GM19372 (cell line): ENCODE measurements around the gene NRDE2.

Experiments
- ATAC-seq: cut with Tn5 transposase; IDR thresholded peaks from one replicate; pipeline ENCODE4 v1.9.1; 2021; ENCODE audit warnings: mild to moderate bottlenecking, low read depth, moderate library complexity; ENCODE audit not compliant: unreplicated experiment

Gene NRDE2, protein sequence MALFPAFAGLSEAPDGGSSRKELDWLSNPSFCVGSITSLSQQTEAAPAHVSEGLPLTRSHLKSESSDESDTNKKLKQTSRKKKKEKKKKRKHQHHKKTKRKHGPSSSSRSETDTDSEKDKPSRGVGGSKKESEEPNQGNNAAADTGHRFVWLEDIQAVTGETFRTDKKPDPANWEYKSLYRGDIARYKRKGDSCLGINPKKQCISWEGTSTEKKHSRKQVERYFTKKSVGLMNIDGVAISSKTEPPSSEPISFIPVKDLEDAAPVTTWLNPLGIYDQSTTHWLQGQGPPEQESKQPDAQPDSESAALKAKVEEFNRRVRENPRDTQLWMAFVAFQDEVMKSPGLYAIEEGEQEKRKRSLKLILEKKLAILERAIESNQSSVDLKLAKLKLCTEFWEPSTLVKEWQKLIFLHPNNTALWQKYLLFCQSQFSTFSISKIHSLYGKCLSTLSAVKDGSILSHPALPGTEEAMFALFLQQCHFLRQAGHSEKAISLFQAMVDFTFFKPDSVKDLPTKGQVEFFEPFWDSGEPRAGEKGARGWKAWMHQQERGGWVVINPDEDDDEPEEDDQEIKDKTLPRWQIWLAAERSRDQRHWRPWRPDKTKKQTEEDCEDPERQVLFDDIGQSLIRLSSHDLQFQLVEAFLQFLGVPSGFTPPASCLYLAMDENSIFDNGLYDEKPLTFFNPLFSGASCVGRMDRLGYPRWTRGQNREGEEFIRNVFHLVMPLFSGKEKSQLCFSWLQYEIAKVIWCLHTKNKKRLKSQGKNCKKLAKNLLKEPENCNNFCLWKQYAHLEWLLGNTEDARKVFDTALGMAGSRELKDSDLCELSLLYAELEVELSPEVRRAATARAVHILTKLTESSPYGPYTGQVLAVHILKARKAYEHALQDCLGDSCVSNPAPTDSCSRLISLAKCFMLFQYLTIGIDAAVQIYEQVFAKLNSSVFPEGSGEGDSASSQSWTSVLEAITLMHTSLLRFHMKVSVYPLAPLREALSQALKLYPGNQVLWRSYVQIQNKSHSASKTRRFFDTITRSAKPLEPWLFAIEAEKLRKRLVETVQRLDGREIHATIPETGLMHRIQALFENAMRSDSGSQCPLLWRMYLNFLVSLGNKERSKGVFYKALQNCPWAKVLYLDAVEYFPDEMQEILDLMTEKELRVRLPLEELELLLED

DNA sequence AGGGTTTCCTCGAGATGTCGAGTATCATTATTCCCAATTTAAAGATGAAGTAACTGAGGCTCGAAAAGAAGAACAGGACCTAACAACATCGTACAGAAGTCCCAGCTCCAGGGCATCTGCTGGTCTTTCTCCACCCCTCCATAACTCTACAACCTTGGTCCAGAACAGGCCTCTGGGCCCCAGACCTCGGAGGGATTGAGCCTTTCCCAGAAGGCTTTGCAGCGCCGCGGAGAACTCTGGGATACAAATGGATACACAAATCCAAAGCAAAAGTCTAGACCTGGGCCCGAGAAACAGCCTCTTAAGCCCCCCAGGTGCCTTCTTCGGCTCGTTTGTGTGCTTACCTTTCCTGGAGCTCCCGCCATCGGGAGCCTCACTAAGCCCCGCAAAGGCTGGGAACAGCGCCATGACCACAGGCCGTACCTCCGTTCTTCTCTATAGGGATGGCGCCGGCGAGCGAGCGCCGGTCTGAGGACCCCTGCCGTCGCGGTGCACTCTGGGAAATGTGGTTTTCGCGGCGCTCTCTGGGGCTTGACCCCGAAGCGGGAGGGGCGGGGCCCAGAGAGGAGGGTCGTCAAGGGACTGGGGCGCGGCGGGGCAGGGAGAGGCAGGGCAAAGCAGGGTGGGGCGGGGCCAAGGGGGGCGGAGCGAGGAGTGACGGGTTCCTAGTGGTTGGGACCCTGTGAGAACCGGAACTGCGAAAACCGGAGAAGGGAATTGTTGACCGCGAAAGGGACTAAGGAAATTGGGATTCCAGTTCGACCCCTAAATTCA lies at the start of gene NRDE2:
Gene NRDE2 (minus strand): TSS at position 445 of the 774 bp plus-strand sequence. CDS start 37 bp downstream, at position 408.
- ATAC-seq: peak; percentile 93

DNA sequence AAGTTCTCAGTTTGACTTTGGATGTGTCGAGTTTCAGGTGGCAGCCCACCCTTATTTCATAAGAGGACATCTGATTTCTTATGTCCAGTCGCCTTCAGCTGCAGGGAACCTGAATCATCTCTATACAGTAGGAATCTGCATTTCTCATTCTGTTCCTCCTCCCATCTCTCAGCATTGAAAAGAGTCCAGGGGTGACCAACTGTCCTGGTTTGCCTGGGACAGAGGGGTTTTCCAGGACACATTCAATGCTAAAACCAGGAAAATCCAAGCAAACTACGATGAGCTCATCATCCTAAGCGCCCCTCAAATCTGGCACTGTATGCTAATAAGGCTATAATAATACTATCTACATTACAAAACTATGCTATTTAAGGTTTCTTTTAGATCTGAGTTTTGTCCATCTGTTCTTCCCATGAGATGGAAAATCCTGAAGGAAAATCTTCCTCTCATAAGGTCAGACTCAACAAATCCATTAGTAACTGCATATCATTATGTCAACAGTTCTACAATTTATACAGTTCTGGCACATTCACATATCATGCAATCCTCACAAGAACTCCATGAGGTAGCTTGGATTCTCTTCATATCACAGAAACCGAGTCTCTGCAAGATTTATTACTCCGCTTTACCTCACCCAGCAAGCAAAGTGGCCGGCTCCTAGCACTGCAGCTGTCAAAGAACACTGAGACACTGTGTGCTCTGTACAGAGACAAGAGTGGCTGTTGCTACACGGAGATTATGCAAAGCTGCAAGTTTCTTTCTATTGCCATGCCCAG lies 49.5 kb upstream of the NRDE2 start:
- no peak for ATAC-seq

DNA sequence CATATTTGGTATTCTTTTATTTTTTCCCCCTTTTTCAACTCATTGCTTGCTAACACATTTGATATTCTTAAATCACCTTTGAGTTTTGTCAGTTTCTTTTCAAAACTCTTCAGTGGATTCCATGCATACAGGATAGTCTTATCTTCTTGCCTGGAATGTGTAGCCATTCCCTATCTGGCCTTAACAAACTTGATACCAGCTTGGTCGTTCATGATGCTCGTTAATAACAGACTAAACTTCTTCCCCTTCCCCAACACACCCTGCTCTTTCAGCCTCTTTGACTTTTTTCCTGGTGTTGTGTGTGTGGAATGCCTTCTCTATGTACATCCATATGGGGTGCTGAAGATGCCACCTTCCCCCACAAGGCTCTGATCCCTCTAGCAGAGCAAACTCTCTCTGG lies 47.4 kb upstream of the NRDE2 start:
- no peak for ATAC-seq

DNA sequence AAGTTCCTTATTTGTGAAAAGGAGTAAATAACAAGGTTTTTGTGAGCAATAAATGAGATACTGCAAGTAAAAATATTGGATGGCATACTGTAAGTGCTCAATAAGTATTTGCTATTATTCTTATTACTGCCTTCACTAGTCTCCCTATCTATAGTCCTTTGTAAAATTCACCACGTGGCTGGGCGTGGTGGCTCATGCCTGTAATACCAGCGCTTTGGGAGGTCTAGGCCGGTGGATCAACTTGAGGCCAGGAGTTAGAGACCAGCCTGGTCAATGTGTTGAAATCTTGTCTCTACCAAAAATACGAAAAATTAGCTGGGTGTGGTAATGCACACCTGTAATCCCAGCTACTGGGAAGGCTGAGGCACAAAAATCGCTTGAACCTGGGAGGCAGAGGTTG lies 46.5 kb upstream of the NRDE2 start:
- ATAC-seq: no peak

DNA sequence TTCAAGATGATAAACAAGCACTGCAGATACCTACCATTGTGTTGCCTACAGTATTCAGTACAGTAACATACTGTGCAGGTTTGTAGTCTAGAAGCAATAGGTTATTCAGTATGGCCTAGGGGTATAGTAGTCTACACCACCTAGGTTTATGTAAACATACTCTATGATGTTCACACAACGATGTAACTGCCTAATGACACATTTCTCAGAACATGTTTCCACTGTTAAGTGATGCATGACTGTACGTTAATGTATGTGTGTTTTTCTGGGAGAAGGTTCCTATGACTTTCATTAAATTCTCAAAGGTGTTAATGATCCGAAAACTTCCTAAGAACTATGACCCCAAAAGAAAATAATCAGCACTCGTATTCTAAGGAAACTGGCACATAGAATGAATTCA lies 44.2 kb upstream of the NRDE2 start:
- ATAC-seq: no peak

DNA sequence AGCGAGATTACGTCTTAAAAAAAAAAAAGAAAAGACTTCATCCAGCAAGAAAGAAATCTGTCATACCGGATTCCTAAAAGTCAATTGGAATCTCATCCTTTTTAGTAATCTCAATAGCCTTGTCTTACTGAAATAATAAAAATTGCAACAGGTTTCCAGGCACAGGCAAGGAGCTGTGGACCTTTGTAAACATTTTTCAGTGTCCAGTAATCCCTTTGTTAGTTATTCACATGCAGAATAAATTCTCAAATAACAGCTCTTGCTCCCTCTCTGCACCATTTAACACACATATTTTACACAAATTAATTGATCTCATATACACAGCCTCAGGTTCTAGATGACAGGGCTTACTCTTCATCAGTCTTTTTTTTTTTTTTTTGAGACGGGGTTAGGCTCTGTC lies 43.1 kb upstream of the NRDE2 start:
- ATAC-seq: no peak

DNA sequence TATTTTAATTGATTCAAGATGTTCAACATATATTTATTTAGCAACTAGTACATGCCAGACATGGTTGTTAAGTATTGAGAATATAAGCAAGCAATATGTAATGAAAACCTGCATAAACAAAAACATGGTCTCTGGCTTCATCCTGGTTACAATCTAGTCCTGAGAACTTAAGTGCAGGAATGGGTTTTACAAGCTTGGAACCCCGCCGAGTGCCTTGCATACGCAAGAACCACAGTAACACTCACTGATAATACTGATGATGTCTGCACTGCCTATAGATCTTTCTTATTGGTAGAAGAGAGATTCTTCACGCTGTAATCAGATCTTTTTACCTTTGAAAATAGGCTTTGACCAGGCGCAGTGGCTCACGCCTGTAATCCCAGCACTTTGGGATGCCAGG lies 42.1 kb upstream of the NRDE2 start:
- ATAC-seq: no peak

DNA sequence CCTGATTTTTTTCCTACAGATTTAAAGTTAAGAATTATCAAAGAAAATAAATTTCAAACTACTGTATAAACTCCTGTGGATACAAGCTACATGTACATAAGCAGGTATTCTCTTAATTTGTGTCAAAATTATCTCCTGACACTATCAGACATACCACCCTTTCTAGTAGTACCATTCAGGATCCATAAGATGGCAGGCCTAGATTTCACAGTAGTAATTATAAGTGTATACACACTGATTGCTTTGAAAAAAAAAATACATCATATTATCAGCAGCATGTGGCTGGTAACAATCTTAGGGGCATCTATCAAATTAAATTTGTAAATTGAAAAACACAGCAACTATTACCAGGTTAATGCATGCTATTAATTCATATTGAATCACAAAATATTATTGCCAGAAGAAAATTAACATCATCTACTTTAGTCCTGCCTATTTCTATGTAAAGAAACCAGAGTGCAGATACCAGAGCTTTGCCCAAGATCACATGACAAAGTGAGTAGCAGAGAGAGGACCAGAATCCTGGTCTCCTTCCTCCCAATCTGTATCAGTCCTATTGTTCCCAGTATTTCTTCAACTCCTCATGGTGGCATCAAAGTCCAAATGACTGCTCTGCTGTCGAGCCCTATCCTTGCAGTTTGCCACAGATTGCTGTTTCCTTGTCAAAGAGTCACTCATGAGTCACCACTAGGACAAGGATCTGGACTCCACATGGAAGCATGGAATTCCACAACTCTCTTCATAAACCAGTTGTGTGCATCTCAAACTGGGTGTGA lies 37.4 kb upstream of the NRDE2 start:
- ATAC-seq: no peak

DNA sequence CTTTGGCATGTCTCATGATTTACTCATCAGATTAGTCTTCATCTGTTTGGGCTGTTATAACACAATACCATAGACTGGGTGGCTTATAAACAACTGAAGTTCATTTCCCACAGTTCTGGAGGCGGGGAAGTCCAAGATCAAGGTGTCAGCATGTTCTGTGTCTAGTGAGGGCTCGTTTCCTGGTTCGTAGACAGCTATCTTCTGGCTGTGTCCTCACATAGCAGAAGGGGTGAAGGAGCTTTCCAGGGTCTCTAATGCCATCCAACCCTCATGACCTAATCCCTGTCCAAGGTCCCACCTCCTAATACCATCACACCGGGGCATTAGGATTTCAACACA lies 30.8 kb upstream of the NRDE2 start:
- ATAC-seq: no peak

DNA sequence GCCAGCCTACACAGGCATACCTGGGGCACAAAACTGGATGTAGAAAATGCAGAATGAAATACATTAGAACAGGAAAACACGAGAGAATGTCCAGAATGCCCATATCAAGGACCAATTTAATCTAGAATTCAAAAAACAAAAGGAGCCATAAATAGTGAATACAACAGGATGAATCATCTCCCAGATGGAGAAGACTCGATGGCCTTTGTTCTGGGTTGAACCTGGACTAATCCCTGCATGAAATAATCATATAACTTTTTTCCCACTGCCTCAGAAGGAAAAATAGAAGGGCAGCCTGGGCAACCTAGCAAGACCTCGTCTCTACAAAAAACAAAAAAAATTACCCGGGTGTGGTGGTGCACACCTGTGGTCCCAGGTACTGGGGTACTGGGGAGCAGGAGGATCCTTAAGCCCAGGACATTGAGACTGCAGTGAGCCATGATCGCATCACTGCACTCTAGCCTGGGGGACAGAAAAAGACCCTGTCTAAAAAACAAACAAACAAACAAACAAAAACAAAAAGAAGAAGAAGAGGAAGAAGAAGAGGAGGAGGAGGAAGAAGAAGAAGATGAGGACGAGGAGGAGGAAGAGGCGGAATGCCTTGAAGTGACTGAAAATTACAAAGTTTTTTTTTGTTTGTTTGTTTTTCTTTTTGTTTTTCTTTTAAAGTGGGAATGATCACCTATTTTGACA lies 30.3 kb upstream of the NRDE2 start:
- ATAC-seq: no peak

DNA sequence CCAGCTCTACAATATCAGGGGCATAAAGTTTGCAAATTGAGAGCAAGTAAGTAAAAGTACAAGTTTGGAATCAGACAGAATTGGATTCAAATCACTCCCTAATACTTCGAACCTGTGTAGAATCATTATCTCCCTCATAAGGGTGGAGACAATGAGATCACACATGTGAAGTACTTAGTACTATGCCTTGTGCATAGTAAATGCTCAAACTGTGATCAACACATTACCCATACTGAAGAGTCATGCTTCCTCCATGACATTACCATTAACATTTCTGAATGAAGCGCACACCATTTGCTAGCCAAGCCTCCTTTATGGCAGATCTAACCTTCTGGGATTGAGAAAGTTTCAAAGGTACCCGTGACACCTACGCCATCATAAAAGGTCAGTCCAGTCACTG lies 26.6 kb upstream of the NRDE2 start:
- no peak for ATAC-seq

DNA sequence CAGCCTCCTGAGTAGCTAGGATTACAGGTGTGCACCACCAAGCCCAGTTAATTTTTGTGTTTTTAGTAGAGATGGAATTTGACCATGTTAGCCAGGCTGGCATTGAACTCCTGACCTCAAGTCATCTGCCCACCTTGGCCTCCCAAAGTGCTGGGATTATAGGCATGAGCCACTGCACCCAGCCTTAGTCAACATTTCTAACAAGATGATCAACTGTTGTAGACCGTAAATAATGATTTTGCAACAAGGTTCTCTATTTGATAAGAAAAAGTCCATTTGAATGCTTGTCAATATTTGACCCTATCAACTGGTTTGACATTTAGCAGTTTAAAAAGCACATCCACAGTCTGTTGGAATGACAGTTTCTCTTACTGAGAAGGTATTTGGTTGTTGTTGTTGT lies 25.2 kb upstream of the NRDE2 start:
- no peak for ATAC-seq

DNA sequence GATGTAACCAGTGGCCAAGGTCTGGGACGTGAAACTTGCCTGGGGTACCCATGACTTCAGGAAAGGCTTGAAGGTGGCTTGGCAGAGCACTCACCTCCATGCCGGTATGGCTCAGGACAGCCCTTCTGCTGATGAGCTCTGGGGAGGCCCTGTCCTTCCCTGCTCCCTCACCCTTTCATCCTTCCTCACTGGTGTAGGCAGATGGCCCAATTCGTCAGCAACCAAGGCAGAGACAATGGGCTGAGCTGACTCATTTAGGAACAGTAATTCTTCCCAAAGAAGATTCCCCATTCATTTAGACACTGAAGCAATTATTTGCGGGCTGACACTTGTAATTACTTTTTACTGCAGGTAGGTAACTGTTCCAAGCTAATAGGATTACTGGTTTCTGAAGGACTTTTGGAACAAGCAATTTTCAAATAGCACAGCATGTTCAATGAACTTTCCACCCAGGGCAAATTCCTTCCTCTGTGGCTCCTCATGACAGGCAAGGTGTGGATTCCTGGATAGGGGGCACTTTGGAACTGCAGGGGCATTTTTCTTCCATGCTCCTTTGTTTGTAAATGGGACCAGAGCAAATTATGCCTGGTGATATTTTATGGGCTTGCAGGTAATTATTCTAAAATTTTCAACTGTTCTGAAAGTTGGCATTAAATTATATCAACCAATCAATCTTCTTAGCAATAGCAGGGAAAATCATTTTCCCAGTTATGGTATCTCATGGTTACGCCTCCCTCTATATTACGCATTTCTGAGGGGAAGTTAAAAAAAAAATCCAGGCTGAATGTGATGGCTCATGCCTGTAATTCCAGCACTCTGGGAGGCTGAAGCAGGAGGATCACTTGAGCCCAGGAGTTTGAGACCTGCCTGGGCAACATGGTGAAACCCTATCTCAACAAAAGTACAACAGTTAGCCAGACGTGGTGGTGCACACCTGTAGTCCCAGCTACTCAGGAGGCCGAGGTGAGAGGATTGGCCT lies 24.1 kb upstream of the NRDE2 start:
- no peak for ATAC-seq

DNA sequence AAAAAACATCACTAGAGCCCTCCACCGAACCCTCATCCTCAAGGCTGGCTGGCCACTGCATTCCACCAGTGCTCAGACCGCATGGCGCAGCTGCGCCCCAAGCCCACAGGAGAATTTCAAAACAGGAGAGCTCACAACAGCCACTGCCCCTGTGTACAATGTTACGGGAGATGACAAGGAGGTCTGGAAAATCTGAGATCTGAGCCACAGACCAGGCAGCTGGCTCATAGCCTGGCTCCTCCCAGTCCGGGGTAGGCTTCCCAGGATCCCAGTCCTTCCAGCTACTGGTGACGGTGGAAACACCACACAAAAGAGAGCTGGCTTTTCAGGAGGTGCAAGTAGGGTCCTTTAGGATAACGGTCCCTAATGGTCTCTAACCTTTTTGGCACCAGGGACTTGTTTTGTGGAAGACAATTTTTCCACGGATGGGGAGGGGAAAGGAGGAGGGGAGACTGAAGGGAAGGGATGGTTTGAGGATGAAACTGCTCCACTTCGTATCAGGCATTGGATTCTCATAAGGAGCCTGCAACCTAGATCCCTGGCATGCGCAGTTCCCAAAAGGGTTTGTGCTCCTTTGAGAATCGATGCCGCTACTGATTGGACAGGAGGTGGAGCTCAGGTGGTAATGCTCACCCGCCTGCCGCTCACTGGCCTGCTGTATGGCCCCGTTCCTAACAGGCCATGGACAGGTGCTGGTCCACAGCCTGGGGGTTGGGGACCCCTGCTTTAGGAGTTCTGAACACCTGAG lies 23.0 kb upstream of the NRDE2 start:
- no peak for ATAC-seq

DNA sequence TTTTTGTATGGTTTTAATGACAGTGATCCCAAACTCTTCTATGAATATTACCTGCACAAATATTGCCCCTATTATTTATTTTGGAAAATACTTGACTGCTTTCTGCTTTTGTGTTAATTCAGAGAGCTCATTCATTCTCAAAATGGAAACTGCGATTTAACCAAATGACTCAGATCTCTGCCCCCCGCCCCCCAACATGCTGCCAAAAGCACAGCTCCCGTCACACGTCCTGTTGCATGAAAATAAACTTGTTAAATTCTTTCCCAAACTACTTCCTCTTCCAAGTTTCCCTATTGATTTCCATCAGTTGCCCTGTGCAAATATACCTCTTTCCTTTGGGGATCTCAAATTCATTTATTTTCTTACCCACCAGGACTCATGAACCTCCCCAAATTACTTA lies 18.0 kb upstream of the NRDE2 start:
- no peak for ATAC-seq

DNA sequence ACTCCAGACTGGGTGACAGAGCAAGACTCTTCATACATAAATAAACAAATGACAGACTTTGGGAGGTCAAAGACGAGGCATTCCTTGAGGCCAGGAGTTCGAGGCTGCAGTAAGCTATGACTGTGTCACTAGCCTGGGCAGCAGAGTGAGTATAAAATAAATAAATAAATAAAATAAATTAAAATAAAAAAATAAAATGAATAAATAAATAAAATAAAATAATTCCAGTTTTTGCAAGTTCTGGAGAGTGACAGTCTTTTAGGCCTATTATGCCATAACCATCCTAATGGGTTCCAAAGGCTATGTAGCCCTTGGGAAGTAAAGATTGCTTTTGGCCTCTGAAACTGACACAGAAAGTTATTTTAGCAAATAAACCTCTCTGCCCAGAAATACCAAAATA lies 16.5 kb upstream of the NRDE2 start:
- ATAC-seq: no peak

DNA sequence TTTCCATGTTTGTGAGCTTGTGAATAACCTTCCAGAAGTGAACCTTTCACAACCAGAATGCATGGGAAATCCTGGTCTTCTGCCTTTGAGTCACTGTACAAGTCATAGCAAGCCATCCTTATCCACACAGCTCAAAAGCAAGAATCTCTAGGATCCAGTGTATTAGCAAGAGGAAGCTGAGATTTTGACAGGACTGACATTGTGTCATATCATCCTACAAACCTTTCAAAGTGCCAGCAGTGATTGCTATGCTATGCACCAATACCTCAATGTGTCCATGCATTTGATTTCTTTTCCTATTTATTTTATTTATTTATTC lies 13.5 kb upstream of the NRDE2 start:
- ATAC-seq: no peak
